Fibroblast of lung (primary cell): Measurements from ENCODE around the gene DDI1.

ENCODE experiments used
- EZH2 ChIP-seq: IDR thresholded peaks from 2 replicates; pipeline ENCODE4 v1.5.1; 2012; ENCODE audit warnings: low read length, control low read depth, mild to moderate bottlenecking; ENCODE audit errors: missing control alignments
- TF ChIP-seq, protein P1 (sequence below), 2 donors: IDR thresholded peaks in 1 of 2; conservative IDR thresholded peaks in 1 of 2; 1 replicate in 1 of 2; 2 replicates in 1 of 2; pipeline ENCODE4 v1.5.1; 2011 to 2012; ENCODE audit warnings: low read length in 2 of 2, control low read depth in 1 of 2, inconsistent platforms in 1 of 2, low read depth in 1 of 2, mild to moderate bottlenecking in 1 of 2

GRCh38 chr11:104051778-104052177 is 15.3 kb downstream of the DDI1 start:
- TF ChIP-seq, protein P1, sequence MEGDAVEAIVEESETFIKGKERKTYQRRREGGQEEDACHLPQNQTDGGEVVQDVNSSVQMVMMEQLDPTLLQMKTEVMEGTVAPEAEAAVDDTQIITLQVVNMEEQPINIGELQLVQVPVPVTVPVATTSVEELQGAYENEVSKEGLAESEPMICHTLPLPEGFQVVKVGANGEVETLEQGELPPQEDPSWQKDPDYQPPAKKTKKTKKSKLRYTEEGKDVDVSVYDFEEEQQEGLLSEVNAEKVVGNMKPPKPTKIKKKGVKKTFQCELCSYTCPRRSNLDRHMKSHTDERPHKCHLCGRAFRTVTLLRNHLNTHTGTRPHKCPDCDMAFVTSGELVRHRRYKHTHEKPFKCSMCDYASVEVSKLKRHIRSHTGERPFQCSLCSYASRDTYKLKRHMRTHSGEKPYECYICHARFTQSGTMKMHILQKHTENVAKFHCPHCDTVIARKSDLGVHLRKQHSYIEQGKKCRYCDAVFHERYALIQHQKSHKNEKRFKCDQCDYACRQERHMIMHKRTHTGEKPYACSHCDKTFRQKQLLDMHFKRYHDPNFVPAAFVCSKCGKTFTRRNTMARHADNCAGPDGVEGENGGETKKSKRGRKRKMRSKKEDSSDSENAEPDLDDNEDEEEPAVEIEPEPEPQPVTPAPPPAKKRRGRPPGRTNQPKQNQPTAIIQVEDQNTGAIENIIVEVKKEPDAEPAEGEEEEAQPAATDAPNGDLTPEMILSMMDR (conservative IDR thresholded peaks at IDR 0.05 in 1 of 2, IDR thresholded peaks at IDR 0.05 in 1 of 2; ENCODE audit: low read depth in 1 of 2, low read length in 2 of 2) = no peak
- TF ChIP-seq EZH2 = no peak
